Activated CD8-positive, alpha-beta memory T cell treated with anti-CD3 and anti-CD28 coated beads, Interleukin-2, amount 50 U/mL, for 1 hour (primary cell): Measurements from ENCODE around the gene PAMR1.
"Not testable (repeated sequence)": the region's sequence is repeated elsewhere in the genome, so short reads cannot be mapped to it uniquely, and the experiment has no call there.

Experiments
- DNase-seq: peaks from one replicate; pipeline ENCODE4 v3.0.0-alpha.2; 2020; ENCODE audit errors: extremely low read depth

PAMR1 gene

DNA sequence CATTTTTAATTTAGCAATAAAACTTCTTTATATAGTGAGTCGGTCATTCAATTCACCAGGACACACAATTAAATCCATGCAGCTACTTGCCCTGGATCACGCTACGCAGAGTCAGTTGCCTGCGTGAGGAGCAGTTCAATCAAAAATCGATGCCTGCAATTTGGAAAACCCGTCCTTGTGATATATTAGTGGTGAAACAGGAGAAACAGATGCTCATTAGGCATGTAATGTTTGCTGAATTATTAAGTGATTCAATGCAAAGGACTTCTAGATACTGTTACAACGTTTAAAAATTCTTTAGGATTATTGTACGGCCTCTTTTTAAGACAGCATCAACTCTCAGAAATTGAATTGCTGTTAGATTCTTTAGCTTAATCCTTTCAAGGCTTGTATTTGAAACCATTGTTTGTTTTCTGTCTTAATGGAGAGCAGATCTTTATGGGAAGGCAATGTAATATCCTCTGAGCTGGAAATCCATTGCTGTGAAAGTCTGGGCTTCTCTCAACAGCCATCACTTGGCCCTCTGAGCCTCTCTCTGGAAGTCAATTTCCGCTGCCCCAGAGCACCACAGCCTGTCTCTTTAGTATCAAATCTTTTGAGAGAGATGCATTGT, 20.1 kb upstream of the PAMR1 start:
- no peak for DNase-seq

DNA sequence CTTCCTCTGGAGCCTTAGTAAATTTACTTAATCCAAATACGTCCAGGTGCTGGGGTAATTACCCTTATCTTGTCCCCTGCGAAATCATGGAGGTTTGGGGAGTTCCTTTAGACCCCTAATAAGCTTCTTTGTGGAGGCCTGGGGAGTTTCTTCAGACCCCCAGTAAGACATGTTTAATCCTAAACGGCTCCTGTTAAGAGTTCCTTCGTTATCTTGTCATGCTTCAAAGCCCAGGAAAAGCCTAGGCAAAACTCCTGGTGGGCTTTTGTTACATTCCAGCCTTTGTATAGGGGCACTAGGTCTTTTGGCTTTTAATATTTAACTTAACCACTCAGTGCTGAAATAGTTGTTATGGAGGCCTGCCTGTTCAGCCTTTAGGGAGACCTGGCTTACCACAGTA, 18.1 kb upstream of the PAMR1 start:
- no peak for DNase-seq

DNA sequence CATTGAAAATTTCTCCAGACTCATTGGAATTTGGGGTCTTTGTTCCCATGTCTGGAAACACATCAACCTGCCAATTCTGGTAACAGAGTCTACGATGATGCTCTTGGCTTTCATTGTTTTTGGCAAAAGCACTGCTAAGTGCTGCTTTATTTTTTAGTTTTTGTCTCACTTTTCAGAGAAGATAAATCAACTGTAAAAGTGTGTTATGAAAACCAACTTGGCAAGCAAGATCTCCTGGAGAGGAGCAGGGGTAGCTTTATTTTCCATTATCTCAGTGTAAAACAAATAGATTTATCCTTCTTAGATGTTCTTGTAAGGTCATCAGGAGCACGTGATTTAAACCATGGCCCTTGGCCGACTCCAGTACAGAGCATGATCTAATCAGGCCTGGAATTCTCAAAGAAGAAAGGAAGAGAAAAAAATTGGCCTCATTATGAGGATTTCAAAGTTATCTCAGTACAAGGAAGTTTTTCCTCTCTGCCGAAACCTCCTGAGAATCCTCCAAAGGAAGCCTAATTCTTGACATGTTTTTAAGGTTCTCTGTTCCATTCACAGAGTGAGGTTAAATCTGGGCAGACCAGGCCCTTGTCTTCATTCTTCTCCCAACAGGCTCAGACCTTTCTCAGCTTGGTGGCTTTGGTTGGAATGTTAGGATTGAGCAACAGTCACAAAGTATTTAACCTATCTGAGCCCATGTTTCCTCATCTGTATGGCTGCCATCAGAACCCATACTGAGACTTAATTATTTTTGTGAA, 16.4 kb upstream of the PAMR1 start:
- no peak for DNase-seq

DNA sequence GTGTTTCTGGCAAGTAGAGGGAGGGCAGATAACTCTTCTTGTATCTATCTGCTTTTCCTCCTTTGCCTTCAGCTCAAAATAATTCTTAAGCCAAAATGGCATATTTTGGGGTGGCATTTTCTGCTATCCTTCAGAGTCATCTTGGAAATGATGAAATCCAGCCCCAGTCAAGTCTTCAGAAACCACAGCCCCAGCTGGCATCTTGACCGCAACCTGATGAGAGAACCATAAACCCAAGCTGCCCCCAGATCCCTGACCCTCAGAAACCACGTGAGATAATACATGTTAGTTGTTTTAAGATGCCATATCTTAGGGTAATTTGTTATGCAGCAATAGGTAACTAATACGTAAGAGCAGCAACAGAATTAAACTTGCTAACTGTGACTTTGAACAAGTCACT, 15.1 kb upstream of the PAMR1 start:
- no peak for DNase-seq

DNA sequence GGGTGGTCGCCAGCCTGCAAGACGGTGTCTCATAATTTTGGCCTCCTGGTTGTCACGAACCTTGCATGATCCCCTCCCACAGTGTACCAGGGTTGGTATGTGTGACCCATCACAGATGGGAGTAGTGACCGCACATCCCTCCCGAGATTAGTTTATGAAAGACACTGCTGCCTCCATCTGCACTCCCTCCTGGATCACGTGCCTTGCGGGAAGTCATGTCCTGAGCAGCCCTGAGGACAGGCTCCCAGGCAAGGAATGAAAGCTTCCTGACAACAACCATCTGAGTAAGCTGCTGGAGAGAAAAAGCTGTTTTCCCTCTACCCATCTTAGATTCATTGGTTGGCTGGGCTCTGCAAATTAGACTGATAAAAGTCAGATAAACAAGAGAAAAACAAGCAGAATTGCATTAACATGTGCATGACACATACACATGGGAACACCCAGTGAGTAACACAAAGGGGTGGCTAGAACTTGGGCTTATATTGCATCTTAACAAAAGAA, 14.4 kb upstream of the PAMR1 start:
- DNase-seq: no peak

DNA sequence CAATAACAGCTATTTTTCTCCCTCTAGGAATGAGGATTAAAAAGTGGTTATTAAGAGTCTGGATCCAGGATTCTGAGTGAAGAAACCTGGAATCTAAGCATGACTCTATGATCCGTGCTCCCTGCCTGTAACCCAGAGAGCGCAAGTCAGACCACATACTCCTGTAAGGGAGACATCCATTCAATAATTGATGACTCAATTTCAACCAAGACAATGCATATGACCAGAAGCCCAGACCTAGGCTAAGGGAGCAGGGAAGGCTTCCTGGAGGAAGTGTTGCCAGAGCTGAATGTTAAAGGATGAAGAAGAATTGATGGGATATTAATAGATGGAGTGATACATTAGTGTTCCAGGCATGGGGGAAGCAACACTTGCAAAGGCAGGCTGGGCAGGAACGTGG, 13.8 kb upstream of the PAMR1 start:
- no peak for DNase-seq

DNA sequence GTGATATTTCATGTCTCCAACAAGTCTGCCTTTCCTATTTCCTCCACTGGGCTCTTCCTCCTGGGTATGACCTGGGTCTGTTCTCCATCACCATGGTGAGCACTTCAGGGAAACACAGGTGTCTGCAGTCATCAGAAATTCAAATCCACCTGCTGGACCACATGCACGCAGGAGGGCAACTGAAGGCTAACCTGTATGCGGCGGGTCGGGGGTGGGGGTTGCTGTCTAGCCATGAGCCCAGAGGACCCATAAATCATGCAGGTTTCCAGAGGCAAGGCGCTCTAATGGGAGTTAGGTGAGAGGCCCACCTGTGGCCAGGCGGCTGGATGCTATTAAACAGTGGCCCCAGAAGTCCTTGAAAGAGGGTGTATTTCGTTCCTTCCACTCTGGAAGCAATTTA, 11.1 kb upstream of the PAMR1 start:
- no peak for DNase-seq

DNA sequence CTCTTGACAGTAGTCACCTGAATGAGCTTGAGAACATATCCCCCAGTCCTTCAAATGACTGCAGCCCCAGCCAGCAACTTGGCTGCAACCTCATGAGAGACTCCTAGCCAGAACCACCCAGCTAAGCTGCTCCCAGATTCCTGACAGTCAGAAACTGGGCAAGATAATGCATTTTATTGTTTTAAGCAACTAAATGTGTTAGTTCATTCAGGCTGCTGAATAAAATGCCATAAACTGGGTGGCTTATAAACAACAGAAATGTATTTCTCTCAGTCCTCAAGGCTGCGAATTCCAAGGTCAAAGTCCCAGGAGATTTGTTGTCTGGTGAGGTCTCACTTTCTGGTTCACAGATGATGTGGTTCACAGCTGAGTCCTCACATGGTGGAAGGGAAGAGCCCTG, 5.8 kb upstream of the PAMR1 start:
- DNase-seq: no peak

DNA sequence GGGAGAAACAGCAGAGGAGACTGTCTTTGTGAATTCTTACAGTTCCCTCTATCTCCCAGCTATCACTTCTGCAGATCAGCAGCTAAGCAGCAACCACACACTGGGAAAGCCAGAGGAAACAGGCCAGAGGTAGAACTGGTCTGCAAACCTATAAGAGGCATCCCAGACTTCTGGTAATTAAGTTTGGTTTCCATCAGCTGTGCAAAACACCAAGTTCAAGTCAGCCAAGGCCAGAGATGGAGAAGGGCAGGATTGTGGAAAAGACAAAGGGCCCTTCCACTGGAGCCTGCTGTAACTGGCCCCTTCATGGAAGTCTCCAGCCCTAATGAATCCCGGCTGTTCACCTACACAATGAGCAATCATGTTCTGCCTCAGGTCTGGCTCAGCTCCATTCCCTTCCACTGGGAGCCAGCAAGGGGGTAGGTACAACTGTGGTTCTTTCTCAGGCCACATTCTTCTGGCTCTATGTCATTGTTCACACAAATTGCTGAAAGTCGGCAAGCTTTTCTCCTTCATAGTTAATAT, 4.6 kb upstream of the PAMR1 start:
- no peak for DNase-seq

DNA sequence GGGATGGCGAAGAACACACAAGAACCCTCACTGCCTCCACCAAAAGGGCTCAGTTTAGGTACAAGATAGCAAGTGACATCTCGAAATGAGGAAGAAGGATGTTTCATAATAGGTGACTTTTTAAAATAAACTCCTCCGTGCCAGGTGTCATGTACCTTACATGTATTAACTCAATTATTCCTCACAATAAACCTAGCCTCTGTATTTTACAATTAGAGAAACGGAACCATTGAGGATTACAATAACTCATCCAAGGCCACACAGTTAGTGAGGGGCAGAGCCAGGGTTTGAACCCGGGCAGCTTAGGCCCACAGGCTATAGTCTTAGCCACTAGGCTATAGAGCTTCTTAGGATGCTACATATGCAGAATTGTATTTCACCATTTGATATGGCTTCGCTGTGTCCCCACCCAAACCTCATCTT, 965 bp upstream of the PAMR1 start:
- no peak for DNase-seq

DNA sequence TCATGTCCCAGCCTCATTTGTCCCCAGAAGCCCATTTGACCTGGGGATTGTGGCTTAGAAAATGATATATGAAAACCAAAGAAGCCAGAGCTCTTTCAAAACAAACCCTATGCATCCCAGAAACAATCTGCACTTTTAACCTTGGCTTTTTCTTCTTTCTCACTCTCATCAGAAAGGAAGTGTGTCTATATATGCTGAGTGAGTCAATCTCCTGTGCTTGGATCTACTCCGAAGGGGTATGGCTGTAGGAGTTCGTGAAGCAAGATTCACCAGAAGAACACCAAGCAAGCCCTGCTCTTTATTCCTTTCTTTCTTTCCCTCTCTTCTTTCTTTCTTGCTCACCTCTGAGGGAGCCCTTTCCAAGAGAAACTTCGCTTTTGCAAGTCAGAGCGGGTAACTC, 636 bp downstream of the PAMR1 start:
- no peak for DNase-seq

DNA sequence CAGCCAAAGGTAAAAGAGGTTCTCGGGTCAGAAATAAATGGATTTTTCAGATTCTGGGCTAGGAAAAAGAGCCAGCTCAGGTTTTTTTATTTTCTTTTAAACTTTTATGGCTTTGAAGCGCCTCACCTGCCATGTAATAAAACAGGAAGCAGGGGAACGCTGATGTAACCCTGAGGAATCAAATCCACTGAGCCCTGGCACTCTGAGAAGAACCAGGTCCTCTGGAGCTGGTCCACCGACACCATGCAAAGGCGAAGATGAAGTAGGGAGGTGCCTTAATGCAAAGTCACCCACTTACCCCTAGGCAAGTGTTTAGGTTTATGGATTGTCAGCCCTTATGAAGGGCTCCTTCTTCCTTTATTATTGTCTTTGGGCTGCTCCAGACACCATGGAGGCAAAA, 1.6 kb downstream of the PAMR1 start:
- no peak for DNase-seq

DNA sequence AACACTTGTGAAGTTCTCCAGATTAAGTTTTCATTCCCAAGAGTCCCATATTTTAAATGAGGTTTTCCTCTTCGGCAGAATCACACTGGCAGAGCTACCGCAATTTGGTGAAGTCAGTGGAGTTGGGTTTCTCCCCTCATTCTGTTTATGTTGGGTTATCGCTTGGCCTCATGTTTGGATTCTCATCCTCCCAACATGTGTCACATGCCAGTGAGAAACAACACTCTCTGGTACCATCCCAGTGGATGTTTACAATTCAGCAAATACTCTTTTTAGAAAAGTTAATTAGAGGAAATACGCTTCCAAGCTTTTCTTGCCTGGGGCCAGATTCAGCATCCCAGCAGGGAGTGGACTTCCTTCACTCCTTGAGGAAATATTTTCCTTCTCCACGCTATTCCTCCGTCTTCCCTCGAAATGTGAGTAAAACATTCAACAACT, 2.1 kb downstream of the PAMR1 start:
- no peak for DNase-seq

DNA sequence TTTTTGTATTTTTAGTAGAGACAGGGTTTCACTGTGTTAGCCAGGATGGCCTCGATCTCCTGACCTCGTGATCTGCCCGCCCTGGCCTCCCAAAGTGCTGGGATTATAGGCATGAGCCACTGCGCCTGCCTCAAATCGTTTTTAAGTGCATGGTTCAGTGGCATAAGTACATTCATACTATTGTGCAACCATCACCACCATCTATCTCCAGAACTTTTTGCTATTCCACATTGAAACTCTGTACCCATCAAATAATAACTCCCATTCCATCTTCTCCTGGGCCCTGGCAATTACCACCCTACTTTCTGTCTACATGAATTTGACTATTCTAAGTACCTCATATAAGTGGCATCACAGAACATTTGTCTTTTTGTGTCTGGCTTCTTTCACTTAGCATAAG, 3.3 kb downstream of the PAMR1 start:
- DNase-seq: not testable (repeated sequence)

DNA sequence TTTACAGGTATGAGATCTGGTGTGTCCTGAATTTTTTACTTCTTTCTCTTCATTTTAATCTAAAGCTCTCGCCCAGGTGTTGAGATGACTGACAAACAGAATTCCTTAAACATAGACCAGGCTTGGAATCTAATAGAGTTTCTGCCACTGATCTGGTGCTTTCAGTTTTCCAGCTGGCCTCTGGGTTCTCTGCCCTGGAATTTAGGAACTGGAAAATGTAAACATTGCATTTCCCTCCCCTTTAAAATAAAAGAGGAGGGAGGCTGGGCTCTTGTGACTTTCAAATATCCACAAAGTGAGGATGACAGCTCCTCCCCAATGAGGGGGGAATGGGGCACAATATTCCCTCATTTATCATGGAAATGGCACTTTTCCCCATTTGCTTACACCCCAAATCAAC, 5.0 kb downstream of the PAMR1 start:
- no peak for DNase-seq

DNA sequence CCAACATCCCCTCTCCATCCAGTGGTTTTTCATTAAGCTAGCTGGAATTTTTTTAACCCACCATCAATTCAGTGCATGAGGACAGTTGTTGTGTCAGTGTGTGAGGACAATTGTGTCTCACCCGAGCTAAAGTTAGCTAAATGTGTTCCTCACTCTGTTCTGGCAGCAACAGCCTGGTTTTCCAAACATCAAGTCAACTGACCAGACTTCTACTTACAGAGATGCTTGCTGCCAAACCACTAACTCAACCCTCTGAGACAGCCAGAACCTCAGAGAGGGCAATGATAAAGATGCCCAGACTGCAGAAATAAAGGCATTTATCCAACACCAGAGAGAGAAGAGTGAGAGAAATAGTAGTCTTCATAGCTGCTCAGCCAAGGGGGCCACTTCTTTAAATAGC, 6.7 kb downstream of the PAMR1 start:
- no peak for DNase-seq

DNA sequence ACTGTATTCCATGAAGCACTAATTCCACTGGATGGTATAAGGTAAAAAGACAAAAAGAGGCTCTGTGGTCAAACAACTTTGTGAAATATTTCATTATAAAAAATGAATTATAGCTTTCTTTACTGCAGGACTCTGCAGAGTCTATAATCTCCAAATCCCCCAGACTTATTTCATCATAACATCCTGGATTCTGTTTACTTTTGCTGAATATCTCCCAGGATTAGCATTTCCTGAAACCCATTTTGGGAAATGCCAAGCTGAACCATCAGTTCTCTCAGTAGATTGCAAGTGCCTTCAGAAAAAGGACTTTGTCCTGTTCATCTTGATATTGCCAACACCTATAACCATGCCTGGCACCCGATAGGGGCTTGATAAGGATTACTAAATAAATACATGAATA, 7.9 kb downstream of the PAMR1 start:
- DNase-seq: no peak

DNA sequence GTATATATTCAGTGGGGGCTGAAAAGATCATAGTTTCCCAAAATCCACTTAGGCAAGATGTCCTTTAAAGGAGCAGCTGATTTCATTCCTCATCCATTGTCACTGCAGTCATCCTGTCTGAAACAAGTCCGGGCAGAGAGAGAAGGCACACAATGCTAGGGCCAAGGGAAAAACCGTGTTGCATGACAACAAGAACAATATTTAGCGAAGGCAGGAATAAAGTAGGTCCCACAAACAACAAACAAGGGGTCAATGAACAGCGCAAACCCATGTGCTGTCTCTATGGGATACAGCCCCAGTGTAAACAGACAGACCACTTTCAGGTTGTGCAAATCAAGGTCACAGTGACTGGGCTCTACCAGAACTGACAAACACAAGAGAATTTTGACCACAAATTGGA, 9.0 kb downstream of the PAMR1 start:
- no peak for DNase-seq

DNA sequence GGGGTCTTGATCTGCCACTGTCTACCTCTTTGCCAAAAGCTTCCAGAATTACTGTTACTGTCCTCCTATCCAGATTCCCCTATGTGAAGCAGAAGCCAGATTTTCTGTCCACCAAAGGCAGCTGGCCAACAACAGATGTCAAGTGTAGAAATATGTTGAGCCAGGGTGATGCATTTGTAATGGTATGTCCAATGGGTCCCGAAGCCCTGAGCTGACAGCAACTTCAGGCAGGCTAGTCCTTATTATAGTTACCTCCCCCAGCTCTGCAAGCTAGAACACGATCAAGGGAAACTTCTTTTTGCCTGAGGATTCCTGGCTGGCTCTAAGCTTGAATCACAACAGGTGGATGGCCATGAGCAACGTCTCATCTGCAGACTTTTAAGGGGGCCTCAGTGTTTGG, 10.2 kb downstream of the PAMR1 start:
- no peak for DNase-seq

DNA sequence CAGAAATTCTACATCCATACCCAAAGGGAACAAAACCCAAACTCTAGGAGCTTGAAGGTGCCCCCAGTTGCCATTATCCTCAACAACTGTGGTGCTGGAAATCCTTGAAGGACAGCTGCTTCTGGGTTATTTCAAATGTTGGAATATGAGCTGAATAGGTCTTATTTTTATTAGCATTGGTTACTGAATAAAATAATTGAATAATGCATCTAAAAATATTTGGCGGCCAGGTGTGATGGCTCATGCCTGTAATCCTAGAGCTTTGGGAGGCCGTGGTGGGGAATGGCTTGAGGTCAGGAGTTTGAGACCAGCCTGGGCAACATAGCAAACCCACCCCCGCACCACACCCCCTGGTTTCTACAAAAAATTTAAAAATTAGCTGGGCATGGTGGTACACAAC, 10.9 kb downstream of the PAMR1 start:
- no peak for DNase-seq

DNA sequence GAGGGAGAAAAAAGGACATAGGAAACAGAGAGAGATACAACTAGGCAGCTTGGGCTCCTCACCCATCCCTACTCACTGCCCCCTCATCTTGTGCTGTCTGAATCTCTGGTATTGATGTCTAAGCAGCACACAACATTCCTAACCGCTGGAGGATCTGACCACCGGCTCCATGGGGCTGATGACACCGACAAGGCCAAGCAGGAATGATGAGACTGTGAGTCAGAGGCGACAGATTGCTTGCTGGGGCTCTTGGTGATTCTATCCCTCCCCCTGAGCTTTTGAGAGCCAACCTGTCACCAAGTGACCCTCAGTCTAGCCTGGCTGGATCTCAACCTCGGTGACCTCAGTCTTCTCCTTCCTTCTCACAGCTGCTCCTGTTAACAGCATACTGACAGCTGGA, 13.8 kb downstream of the PAMR1 start:
- no peak for DNase-seq

DNA sequence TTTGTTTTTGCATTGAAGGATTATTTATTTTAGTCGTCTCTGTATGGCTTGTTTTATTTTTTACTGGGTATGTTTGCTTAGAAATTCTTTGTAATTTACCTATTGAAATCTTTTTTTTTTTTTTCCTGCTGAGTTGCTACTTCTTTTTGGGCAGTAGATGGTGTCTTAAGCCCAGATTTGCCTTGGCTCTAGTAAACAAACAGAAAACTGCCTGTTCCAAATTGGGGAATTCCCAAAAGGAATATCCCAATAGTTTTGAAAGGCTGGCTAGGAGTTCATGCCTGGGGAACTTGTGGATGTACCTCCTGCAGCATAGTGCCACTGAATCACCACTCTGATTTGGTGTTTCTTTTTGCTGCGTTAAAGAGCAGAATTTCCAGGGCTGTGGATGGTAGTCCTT, 17.7 kb downstream of the PAMR1 start:
- no peak for DNase-seq

DNA sequence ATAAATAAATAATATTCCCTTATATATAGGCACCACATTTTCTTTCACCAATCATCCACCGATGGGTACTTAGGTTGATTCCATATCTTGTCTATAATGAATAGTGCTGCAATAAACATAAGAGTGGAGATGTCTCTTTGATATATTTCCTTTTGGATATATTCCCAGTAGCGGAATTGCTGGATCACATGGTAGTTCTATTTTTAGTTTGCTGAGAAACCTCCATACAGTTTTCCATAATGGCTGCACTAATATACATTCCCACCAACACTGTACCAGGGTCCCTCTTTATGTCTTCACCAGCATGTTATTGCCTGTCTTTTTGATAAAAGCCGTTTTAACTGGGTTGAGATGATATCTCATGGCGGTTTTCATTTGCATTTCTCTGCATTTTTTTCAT, 23.6 kb downstream of the PAMR1 start:
- DNase-seq: no peak
